Liver (tissue), 9 donors: ENCODE measurements around the gene SYCP3. TPM values are rescaled to one million over a fixed set of nuclear protein-coding genes. Genes with fewer than 3 reads are reported as not detected.

Experiments used
- DNase-seq: peaks from one replicate; pipeline ENCODE4 v3.0.0-alpha.2; 2017; ENCODE audit warnings: low spot score
- H3K27ac ChIP-seq, 2 donors: one replicate each; pipeline ENCODE4 v1.7.0; 2013; ENCODE audit warnings: inconsistent platforms in 2 of 2, low read length in 2 of 2, control low read depth in 1 of 2, low read depth in 1 of 2, mild to moderate bottlenecking in 1 of 2
- H3K27me3 ChIP-seq, 4 donors: one replicate each; pipeline versions ENCODE4 v1.6.1 to v1.7.0; 2013; ENCODE audit warnings: low read length in 3 of 4, inconsistent platforms in 1 of 4, mild to moderate bottlenecking in 1 of 4, moderate library complexity in 1 of 4; ENCODE audit not compliant: control insufficient read depth in 4 of 4, insufficient read depth in 4 of 4
- H3K36me3 ChIP-seq, 4 donors: one replicate each; pipeline versions ENCODE4 v1.6.1 to v1.7.0; 2013; ENCODE audit warnings: low read length in 3 of 4, mild to moderate bottlenecking in 3 of 4, low read depth in 1 of 4, moderate library complexity in 1 of 4; ENCODE audit not compliant: control insufficient read depth in 4 of 4, insufficient read depth in 3 of 4
- H3K4me1 ChIP-seq, 4 donors: one replicate each; pipeline versions ENCODE4 v1.6.1 to v1.7.0; 2013; ENCODE audit warnings: low read length in 3 of 4, mild to moderate bottlenecking in 3 of 4, moderate library complexity in 1 of 4; ENCODE audit not compliant: control insufficient read depth in 4 of 4, insufficient read depth in 4 of 4
- H3K4me3 ChIP-seq, 3 donors: one replicate each; pipeline versions ENCODE4 v1.6.1 to v1.7.0; 2013; ENCODE audit warnings: low read length in 3 of 3, control low read depth in 1 of 3, low read depth in 1 of 3, mild to moderate bottlenecking in 1 of 3
- H3K9ac ChIP-seq, 2 donors: one replicate each; pipeline ENCODE4 v1.7.0; 2013; ENCODE audit warnings: low read length in 2 of 2, mild to moderate bottlenecking in 2 of 2, moderate library complexity in 2 of 2, control low read depth in 1 of 2, low read depth in 1 of 2
- H3K9me3 ChIP-seq, 4 donors: one replicate each; pipeline versions ENCODE4 v1.6.1 to v1.7.0; 2013; ENCODE audit warnings: low read length in 3 of 4; ENCODE audit not compliant: control insufficient read depth in 4 of 4
- ATF3 ChIP-seq: IDR thresholded peaks from 2 replicates; pipeline ENCODE4 v1.6.1; 2016; ENCODE audit warnings: antibody characterized with exemption
- CTCF ChIP-seq: fragments of 150-350 bp; IDR thresholded peaks from 2 replicates; pipeline ENCODE4 v1.5.1; 2017; ENCODE audit warnings: improper control_type of control experiment, low read depth, low read length; ENCODE audit not compliant: missing input control
- EGR1 ChIP-seq, 2 donors: IDR thresholded peaks; 2 replicates each; pipeline ENCODE4 v1.6.1; 2016 to 2018; ENCODE audit warnings: antibody characterized with exemption in 2 of 2, low read depth in 2 of 2
- FOXA1 ChIP-seq: IDR thresholded peaks from 2 replicates; pipeline ENCODE4 v1.6.1; 2016; ENCODE audit warnings: antibody characterized with exemption
- GABPA ChIP-seq, 2 donors: IDR thresholded peaks in 1 of 2; conservative IDR thresholded peaks in 1 of 2; 2 replicates each; pipeline ENCODE4 v1.6.1; 2016; ENCODE audit warnings: antibody characterized with exemption in 2 of 2, mild to moderate bottlenecking in 1 of 2, moderate library complexity in 1 of 2
- HNF4A ChIP-seq, 2 donors: conservative IDR thresholded peaks; 2 replicates each; pipeline ENCODE4 v1.6.1; 2016; ENCODE audit warnings: antibody characterized with exemption in 2 of 2, mild to moderate bottlenecking in 2 of 2
- HNF4G ChIP-seq: IDR thresholded peaks from 2 replicates; pipeline ENCODE4 v1.6.1; 2016; ENCODE audit warnings: antibody characterized with exemption
- JUND ChIP-seq, 2 donors: IDR thresholded peaks; 2 replicates each; pipeline ENCODE4 v1.6.1; 2016; ENCODE audit warnings: antibody characterized with exemption in 2 of 2
- MAX ChIP-seq: IDR thresholded peaks from 2 replicates; pipeline ENCODE4 v1.6.1; 2016; ENCODE audit warnings: antibody characterized with exemption
- RAD21 ChIP-seq, 2 donors: IDR thresholded peaks; 2 replicates each; pipeline ENCODE4 v1.6.1; 2016; ENCODE audit warnings: antibody characterized with exemption in 2 of 2, mild to moderate bottlenecking in 2 of 2
- REST ChIP-seq: IDR thresholded peaks from 2 replicates; pipeline ENCODE4 v1.6.1; 2016; ENCODE audit warnings: antibody characterized with exemption, mild to moderate bottlenecking
- RXRA ChIP-seq, 2 donors: IDR thresholded peaks; 2 replicates each; pipeline ENCODE4 v1.6.1; 2017 to 2018; ENCODE audit warnings: antibody characterized with exemption in 2 of 2, mild to moderate bottlenecking in 1 of 2
- SP1 ChIP-seq: IDR thresholded peaks from 2 replicates; pipeline ENCODE4 v1.6.1; 2018; ENCODE audit warnings: antibody characterized with exemption, mild to moderate bottlenecking
- TAF1 ChIP-seq: conservative IDR thresholded peaks from 2 replicates; pipeline ENCODE4 v1.6.1; 2016; ENCODE audit warnings: antibody characterized with exemption, mild to moderate bottlenecking
- YY1 ChIP-seq: IDR thresholded peaks from 2 replicates; pipeline ENCODE4 v1.6.1; 2016; ENCODE audit warnings: antibody characterized with exemption, mild to moderate bottlenecking
- ZBTB33 ChIP-seq: IDR thresholded peaks from 2 replicates; pipeline ENCODE4 v1.6.1; 2016; ENCODE audit warnings: antibody characterized with exemption
- WGBS: extraction: QIAGEN DNeasy Blood & Tissue Kit; methylation state at CpG from one replicate; pipeline ENCODE4 v1.1.7; 2013; 5-methylcytosine and 5-hydroxymethylcytosine counted together
- polyA plus RNA-seq, 2 donors: library from polyadenylated mRNA; stranded (reverse) in 1 of 2; unstranded in 1 of 2; fragments of 200-250 nt in 1 of 2; fragments of >200 nt in 1 of 2; fragmentation: Nextera tagmentation in 1 of 2; extraction: Ambion mirVana in 1 of 2; gene quantifications; one replicate each; pipeline versions ENCODE4 v1.2.1 to v1.2.3, GENCODE V29; 2013 to 2015
- total RNA-seq, 2 donors: library from RNA; depleted of rRNA; stranded (reverse); fragments of >200 nt; gene quantifications; one replicate each; pipeline ENCODE4 v1.2.3, GENCODE V29; 2014
- donor health status: healthy.
- donor health status: healthy.
- donor health status: healthy.
- donor health status: healthy.
- donor health status: healthy.

SYCP3 gene
- total and polyA plus RNA-seq, 4 donors = 0.17 to 3.0 TPM; not detected in 2

- no peak overlapping the region for H3K9ac ChIP-seq
- WGBS = 88% methylated on average over 2 of the region's 2 CpGs
- peaks cover 0 to 10% (median 0%) of the 10 kb centered on the region in 4 donors for H3K36me3 ChIP-seq
- no peaks in the 10 kb centered on the region for H3K27me3 ChIP-seq
- H3K9me3 ChIP-seq = no peaks in the 10 kb centered on the region
- H3K4me3 ChIP-seq = no peak overlapping the region
- no peak for DNase-seq
- H3K27ac ChIP-seq = no peak overlapping the region
- H3K4me1 ChIP-seq = no peaks in the 10 kb centered on the region
- TF ChIP-seq RAD21 (IDR thresholded peaks at IDR 0.05) (no peak), MAX (no peak), HNF4A (conservative IDR thresholded peaks at IDR 0.05) (no peak), CTCF (no peak), HNF4G (no peak)
Observed at GRCh38 chr12:101780599-101780998, 41.3 kb upstream of the SYCP3 start.

- H3K36me3 ChIP-seq = peaks cover 0 to 5% (median 0%) of the 10 kb centered on the region in 4 donors
- TF ChIP-seq YY1 (no peak), SP1 (no peak), REST (no peak), ATF3 (no peak), HNF4A (conservative IDR thresholded peaks at IDR 0.05) (no peak), RXRA (IDR thresholded peaks at IDR 0.05) (no peak), MAX (no peak), TAF1 (no peak), HNF4G (no peak), ZBTB33 (no peak), GABPA (IDR thresholded peaks at IDR 0.05 in 1 of 2, conservative IDR thresholded peaks at IDR 0.05 in 1 of 2) (no peak), FOXA1 (no peak), CTCF (no peak), EGR1 (IDR thresholded peaks at IDR 0.05; ENCODE audit: low read depth in 2 of 2) (no peak), JUND (IDR thresholded peaks at IDR 0.05) (no peak)
- WGBS = 94% methylated on average over 6 of the region's 6 CpGs
Observed at GRCh38 chr12:101779626-101780025, 40.4 kb upstream of the SYCP3 start.

More at GRCh38 chr12:101779626-101780025, 40.4 kb upstream of the SYCP3 start:
- Histone ChIP-seq H3K27ac (no peak overlapping the region), H3K9me3 (no peaks in the 10 kb centered on the region), H3K4me1 (no peaks in the 10 kb centered on the region), H3K4me3 (no peak overlapping the region), H3K9ac (no peak overlapping the region), H3K27me3 (no peaks in the 10 kb centered on the region)
- no peak for DNase-seq
